D721Med (cell line): ENCODE data around the gene CD72.
"Not testable (repeated sequence)": the region's sequence is repeated elsewhere in the genome, so short reads cannot be mapped to it uniquely, and the experiment has no call there.

ENCODE experiments used
- DNase-seq: peaks from one replicate; pipeline ENCODE4 v3.0.0; 2011; ENCODE audit warnings: low spot score; ENCODE audit not compliant: insufficient read length
- FAIRE-seq: peaks from 2 replicates; lab custom pipeline; 2011; peaks lifted over from hg19 to GRCh38; lab: Jason Lieb, UNC
- TF ChIP-seq, protein P1 (sequence below): IDR thresholded peaks from 2 replicates; pipeline ENCODE4 v1.5.1; 2012; ENCODE audit warnings: mild to moderate bottlenecking, control low read depth; ENCODE audit not compliant: insufficient read depth; ENCODE audit errors: missing control alignments

The CD72 gene

DNA sequence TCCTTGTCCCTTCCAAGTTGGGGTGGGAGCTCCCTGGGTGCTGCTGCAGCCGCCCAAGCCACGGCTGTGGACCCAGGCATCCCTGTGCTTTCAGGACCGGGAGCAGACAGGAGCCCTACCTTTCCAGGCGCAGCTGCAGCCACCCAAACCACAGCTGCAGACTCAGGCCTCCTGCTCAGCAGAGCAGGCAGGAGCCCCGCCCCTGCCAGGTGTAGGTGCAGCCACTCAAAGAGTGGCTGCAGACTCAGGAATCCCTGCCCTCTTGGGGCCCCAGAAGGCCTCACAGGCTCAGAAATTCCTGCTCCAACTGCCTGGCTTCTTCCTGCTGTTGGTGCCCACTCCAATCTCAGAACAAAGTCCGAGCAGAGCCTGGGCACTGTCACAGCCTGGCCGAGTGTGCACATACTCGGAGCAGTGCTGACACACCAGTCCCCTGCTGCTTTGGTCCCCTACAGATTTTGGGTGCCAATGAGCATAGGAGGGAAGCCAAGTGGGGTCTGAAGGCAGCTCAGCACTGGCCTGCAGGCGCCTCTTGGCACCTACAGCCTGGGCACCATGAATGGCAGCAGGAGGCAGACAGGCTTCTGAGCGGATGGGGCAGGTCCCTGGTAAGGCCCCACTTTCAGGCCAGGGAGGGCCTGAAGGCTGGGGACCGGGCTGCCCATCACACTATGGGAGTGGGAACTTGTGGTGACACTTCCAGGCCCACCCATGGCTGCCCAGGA lies 19.2 kb downstream of the CD72 start:
- DNase-seq: no peak
- FAIRE-seq: no peak
- TF ChIP-seq, protein P1, sequence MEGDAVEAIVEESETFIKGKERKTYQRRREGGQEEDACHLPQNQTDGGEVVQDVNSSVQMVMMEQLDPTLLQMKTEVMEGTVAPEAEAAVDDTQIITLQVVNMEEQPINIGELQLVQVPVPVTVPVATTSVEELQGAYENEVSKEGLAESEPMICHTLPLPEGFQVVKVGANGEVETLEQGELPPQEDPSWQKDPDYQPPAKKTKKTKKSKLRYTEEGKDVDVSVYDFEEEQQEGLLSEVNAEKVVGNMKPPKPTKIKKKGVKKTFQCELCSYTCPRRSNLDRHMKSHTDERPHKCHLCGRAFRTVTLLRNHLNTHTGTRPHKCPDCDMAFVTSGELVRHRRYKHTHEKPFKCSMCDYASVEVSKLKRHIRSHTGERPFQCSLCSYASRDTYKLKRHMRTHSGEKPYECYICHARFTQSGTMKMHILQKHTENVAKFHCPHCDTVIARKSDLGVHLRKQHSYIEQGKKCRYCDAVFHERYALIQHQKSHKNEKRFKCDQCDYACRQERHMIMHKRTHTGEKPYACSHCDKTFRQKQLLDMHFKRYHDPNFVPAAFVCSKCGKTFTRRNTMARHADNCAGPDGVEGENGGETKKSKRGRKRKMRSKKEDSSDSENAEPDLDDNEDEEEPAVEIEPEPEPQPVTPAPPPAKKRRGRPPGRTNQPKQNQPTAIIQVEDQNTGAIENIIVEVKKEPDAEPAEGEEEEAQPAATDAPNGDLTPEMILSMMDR: no peak

GRCh38 chr9:35596907-35597306 lies 21.3 kb downstream of the CD72 start:
- DNase-seq, FAIRE-seq: not testable (repeated sequence)

DNA sequence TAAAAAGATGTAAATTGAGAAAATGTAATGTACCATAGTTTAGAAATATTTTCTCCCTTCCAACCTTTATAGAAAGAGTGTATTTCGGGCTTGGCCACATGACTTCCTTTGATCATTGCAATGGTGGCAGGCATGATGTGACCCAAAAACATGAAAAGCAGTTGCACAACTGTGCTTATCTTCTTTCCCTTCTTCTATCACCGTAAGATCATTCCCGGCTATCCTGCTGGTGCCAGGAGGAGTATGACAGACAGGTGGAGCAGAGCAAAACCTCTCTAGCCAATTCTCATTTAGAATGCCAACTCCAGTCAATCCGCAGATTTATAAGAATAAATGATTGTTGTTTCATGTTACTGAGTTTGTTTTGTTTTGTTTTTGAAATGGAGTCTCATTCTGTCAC lies 23.7 kb downstream of the CD72 start:
- FAIRE-seq (no peak), DNase-seq (no peak)
- TF ChIP-seq, protein P1: no peak

- TF ChIP-seq, protein P1: no peak
- no peak for DNase-seq
- FAIRE-seq: no peak
These were observed 24.6 kb downstream of the CD72 start for GRCh38 chr9:35593581-35593980.

DNA sequence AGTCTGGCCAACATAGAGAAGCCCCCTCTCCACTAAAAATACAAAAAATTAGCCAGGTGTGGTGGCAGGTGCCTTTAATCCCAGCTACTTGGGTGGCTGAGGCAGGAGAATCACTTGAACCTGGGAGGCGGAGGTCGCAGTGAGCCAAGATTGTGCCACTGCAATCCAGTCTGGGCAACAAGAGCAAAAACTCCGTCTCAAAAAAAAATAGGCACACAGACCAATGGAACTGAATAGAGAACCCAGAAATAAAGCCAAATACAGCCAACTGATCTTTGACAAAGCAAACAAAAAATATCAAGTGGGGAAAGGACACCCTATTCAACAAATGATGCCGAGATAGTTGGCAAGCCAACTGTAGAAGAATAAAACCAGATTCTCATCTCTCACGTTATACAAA lies 29.7 kb downstream of the CD72 start:
- DNase-seq, FAIRE-seq: not testable (repeated sequence)

DNA sequence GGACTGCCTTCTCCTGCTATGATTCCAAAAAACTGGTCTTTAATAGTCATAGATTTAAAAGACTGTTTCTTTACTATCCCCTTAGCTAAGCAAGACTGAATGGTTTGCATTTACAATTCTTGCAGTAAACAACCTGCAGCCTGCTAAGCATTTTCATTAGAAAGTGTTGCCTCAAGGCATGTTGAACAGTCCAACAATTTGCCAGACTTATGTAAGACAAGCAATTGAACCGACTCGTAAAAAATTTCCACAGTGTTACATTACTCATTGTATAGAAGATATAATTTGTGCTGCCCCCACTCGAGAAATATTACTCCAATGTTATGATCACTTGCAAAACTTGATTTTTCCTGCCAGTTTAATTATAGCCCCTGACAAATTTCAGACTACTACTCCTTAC lies 33.5 kb downstream of the CD72 start:
- not testable (repeated sequence) for FAIRE-seq, DNase-seq

DNA sequence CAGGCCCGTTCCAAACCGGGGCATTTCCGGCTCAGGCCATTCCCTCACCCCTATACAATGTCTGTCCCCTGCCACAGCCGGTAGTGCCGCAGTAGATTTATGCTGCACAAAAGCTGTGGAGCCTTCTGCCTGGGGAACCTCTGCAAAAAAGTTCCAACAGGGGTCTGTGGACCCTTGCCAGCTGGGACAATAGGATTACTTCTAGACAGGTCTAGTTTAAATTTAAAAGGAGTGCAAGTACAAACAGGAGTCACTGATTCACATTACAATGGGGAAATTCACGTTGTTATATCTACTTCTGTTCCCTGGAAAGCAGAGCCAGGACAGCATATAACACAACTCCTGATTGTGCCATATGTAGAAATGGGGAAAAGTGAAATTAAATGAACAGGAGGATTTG lies 34.7 kb downstream of the CD72 start:
- not testable (repeated sequence) for DNase-seq, FAIRE-seq

DNA sequence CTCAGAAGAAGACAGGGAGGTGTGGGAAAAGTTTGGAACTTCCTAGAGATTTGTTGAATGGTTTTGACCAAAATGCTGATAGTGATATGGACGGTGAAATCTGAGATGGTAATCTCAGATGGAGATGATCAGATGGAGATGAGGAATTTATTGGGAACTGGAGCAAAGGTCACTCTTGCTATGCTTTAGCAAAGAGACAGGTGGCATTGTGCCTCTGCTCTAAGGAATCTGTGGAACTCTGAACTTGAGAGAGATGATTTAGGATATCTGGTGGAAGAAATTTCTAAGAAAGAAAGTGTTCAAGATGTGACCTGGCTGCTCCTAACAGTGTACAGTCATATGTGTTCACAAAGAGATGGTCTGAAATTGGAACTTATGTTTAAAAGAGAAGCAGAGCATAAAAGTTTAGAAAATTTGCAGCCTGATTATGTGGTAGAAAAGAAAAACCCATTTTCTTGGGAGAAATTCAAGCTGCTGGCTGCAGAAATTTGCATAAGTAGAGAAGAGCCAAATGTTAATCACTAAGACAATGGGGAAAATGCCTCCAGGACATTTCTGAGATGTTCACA lies 38.5 kb downstream of the CD72 start:
- not testable (repeated sequence) for DNase-seq

GRCh38 chr9:35579130-35579529 lies 39.1 kb downstream of the CD72 start:
- no peak for DNase-seq
- TF ChIP-seq, protein P1: no peak
- FAIRE-seq: no peak

More for the DNA sequence above, 38.5 kb downstream of the CD72 start:
- not testable (repeated sequence) for FAIRE-seq

GRCh38 chr9:35577486-35577885 lies 40.7 kb downstream of the CD72 start:
- FAIRE-seq: no peak
- TF ChIP-seq, protein P1: no peak
- no peak for DNase-seq
